Retinal pigment epithelial cell (primary cell): ENCODE data around the gene GSN.

Experiments
- DNase-seq: peaks from one replicate; pipeline ENCODE4 v3.0.0-alpha.2; 2010; ENCODE audit warnings: low read depth
- H3K4me3 ChIP-seq: 2 replicates; pipeline ENCODE4 v1.5.1; 2011; ENCODE audit warnings: mild to moderate bottlenecking, low read length, control low read depth, moderate library complexity
- TF ChIP-seq, protein P1 (sequence below): conservative IDR thresholded peaks from 2 replicates; pipeline ENCODE4 v1.5.1; 2011; ENCODE audit warnings: low read depth, low read length, control low read depth, inconsistent platforms

GSN gene

DNA sequence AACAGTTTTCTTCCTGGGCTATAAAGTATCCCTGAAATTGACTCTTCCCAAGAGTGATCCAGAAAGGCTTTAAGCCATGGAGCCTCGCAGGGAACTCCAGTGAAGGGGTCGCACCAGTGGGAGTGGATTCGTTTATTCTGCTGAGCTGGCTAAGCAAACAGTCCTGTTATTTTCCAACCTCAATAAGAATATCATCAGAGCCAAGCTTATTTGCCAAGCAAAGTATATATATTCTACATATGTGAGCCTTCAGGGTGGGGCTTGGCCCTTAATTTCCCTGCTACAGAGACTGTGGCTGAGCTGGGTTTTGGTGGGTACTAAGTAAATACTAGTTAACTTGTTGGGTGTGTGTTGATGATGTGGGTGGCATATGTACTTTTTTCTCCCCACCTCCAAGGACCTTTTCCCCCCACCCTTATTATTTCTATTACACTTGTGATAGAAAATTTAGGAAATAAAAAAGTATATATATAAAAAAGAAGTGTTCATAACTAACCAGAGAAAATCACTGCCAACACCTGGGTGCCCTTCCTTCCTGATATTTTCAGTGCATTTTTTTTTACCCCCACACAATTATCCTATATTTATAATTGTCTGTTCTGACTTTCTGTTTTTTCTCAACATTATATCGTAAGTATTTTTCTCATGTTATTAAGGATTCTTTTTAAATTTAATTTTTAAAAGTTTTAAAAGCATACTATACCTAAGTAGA, 5.3 kb downstream of the GSN start:
- TF ChIP-seq, protein P1, sequence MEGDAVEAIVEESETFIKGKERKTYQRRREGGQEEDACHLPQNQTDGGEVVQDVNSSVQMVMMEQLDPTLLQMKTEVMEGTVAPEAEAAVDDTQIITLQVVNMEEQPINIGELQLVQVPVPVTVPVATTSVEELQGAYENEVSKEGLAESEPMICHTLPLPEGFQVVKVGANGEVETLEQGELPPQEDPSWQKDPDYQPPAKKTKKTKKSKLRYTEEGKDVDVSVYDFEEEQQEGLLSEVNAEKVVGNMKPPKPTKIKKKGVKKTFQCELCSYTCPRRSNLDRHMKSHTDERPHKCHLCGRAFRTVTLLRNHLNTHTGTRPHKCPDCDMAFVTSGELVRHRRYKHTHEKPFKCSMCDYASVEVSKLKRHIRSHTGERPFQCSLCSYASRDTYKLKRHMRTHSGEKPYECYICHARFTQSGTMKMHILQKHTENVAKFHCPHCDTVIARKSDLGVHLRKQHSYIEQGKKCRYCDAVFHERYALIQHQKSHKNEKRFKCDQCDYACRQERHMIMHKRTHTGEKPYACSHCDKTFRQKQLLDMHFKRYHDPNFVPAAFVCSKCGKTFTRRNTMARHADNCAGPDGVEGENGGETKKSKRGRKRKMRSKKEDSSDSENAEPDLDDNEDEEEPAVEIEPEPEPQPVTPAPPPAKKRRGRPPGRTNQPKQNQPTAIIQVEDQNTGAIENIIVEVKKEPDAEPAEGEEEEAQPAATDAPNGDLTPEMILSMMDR: no peak
- no peak overlapping the region for H3K4me3 ChIP-seq
- DNase-seq: no peak

DNA sequence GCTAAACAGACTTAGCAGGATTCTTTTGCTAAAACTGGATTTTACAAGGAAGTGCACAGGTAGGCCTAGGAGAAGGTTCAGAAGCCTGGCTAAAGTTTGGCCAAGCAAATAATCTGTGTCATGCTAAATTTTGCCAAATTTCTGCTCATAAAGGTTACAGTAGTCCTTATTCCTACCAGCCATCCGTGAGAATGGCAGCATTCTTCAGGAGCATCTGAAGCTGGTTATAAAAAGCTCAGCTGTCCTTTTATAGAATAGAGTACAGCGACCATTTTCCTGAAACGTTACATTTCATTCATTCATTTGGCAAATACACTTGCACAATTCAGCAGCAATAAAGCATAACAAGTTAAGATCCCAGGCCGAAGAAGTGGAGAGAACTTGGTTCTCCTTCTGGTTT, 6.9 kb downstream of the GSN start:
- DNase-seq: no peak
- H3K4me3 ChIP-seq: no peak overlapping the region
- TF ChIP-seq, protein P1: no peak

DNA sequence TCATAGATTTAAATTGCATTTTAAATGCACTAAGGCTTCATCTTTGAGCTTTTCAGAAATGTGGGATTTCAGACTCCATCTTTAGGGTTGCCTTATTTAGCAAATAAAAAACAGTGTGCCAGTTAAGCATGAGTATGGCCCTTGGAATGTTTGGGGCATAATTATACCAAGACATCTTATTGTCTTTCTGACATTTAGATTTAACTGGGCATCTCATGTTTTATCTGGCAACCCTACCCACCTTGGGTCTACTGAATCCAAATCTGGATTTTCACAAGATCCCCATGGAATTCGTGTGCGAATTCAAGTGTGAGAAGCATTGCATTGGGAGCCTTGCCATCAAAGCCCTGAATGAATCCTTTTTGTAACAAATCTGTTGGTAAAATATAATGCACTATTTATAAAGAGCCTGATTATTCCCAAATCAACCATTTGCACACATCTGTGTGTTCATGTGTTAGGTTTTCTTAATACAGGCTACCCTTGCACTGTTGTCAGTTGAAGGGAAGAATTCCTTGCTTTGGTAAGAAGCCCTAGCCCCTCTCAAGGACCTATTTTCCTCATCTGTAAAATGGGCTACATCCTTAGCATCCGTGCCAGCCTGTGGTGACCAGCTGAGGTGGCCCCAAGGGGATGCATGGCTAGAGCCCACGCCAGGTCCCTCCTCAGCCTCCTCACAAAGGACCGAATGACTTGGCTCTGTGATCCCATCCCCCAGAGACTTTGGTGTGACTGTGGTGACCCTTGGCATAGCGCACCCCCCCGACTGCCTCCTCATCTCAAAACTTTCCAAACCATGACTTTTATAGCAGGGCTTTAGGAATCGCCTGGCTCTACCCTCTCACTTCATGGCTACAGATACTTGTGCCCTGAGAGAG, 8.1 kb downstream of the GSN start:
- DNase-seq: no peak
- no peak overlapping the region for H3K4me3 ChIP-seq
- TF ChIP-seq, protein P1: no peak

DNA sequence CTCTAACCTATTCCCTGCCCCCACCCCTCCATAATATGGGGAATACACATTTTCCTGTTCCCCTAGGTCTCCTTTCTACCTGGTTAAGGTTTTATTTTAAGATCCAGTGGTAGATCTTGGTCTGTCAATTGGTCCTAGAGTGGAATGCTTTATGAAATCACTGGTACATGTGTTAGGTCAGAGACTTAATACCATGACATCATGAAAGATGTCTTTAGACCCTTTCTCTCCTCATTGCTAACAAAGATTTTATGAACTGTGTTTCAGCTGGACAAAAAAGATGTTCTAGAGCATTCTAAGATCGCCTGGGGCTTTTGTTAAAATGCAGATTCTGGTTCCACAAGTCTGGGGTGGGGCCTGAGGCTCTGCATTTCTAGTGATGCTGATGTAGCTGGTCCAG, 9.1 kb downstream of the GSN start:
- TF ChIP-seq, protein P1: no peak
- no peak overlapping the region for H3K4me3 ChIP-seq
- DNase-seq: no peak

DNA sequence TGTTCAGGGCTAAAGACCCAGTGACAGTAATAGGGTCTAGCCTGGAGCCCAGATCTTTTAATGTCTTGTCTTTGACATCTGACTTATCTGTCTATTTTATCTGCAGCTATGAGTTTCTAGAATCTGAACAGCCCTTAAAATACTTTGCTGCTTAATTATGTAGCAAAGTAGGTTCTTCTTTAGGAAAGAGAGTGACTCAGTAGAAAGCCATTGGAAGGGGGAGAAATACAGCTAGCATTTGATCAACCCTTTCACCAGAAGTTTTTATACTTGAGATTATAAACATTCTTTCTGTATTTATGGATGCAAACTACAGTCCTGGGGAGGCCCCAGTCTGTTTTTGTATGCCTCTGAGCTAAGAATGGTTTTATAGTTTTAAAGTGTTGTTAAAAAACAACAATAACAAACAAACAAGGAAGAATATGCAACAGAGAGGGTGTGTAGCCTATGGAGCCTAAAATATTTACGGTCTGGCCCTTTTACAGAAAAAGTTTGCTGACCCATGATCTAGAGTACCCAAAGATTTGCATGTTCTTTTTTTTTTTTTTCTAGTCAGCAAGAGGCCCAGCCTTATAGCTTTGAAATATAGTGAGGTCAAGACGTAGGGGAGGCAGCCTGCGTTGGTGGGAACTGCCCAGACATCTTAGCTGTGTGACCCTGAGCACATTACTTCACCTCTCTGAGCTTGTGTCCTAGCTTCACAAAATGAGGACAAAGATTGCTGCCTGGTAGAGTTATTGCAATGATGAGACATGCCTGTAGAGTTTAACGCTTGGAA, 9.7 kb downstream of the GSN start:
- TF ChIP-seq, protein P1: no peak
- no peak overlapping the region for H3K4me3 ChIP-seq
- DNase-seq: no peak

DNA sequence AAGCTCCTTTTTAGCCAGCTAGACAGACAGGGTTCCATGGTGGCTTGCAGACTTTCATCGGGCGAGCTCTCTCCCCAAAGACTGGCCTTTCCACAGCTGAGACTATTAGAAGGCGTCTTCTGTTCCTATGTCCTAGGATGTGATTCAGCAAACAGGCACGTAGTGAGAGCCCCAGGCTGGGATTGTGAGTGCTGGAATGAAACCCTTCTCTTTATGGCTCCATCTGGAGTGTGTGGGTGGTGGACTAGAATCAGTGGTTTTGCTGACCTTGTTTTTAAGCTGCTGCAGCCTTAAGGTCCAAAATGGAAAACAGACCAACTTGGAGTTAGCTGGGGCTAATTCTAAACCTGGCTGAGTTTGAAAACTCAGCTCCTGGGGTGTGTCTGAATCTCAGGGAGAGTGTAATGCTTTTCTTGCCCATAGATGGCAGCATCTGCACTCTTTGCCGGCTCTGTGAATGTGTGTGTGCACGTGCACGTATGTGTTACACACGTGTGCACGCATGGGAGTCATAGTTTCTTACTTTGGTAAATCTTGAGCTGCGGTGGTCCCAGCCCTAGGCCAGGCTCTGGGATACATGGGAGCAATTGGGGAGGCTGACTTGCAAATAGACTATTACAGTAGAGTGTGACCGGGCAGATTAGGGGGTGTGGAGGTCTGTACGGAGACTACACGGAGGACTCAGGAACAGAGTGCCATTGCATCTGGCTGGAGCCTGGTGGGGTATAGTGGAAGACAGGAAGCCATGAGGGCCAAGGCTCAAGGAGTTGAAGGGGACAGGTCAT, 10.7 kb downstream of the GSN start:
- TF ChIP-seq, protein P1: peak; percentile 88
- peak; percentile 72 for DNase-seq

More for the DNA sequence above, 10.7 kb downstream of the GSN start:
- no peak overlapping the region for H3K4me3 ChIP-seq
